ENCODE results near the gene SLC27A1.

- no peak for TF ChIP-seq POLR2AphosphoS5 (IDR thresholded peaks at IDR 0.05; ENCODE audit: insufficient read depth, low read depth, low read length)
- TF ChIP-seq MYC (IDR thresholded peaks at IDR 0.05; ENCODE audit: low read depth, low read length), result no peak
- no peak for TF ChIP-seq MAX (IDR thresholded peaks at IDR 0.05; ENCODE audit: insufficient read depth, insufficient read length)
- TF ChIP-seq POLR2A (IDR thresholded peaks at IDR 0.05; ENCODE audit: low read depth, low read length), result no peak
- no peak for TF ChIP-seq CTCF (IDR thresholded peaks at IDR 0.05; ENCODE audit: extremely low read depth in 1 of 2, insufficient read depth in 1 of 2, low read depth in 1 of 2, low read length in 2 of 2)
- no peak for TF ChIP-seq GATA2 (IDR thresholded peaks at IDR 0.05; ENCODE audit: insufficient read depth, insufficient read length, low read depth, low read length)
Observed at GRCh38 chr19:17435218-17435617, 35.1 kb upstream of the SLC27A1 start.

All from endothelial cell of umbilical vein (primary cell).